ENCODE data around the gene CD40. TPM values are rescaled to one million over a fixed set of nuclear protein-coding genes. Genes with fewer than 3 reads are reported as not detected.
A peak's percentile ranks its signal among the peaks of the same experiment; 100 is the strongest.

CD40 gene
- polyA plus RNA-seq, 1 of the 3 experiments (the other 2 are of a cell fraction) = not detected

- no peaks in the 10 kb centered on the region for H3K79me2 ChIP-seq (ENCODE audit: insufficient read depth)
- H4K20me1 ChIP-seq (ENCODE audit: insufficient read depth) = no peaks in the 10 kb centered on the region
- no peak overlapping the region for H3K27ac ChIP-seq (ENCODE audit: low read depth in 2 of 2, low read length in 1 of 2)
- no peak overlapping the region for H3K9ac ChIP-seq
- no peaks in the 10 kb centered on the region for H3K9me3 ChIP-seq
- DNase-seq = no peak
- H3K36me3 ChIP-seq (replicated peaks in 1 of 2; ENCODE audit: control insufficient read depth in 1 of 2, insufficient read depth in 2 of 2, low read length in 1 of 2) = no peaks in the 10 kb centered on the region
- no peak overlapping the region for H3K4me2 ChIP-seq
- H3K27me3 ChIP-seq (ENCODE audit: insufficient read depth) = peaks cover 16% of the 10 kb centered on the region; the same call in 1 of the 2 replicates
- ChIA-PET CTCF (interaction anchor here (0.5 to 6.1 kb wide), 7 partner anchors 14 to 169 kb away, joined by 3 to 46 read pairs (median 3); no protein-coding TSS in a partner anchor), POLR2A (no interaction called here)
- peaks cover 0 to 48% of the 10 kb centered on the region in 2 experiments; a peak in 2 of 4 replicates for H3K4me1 ChIP-seq (ENCODE audit: control insufficient read depth in 1 of 2, insufficient read depth in 2 of 2, low read depth in 1 of 2, low read length in 1 of 2)
- H2AFZ ChIP-seq (ENCODE audit: low read depth) = no peak overlapping the region
- H3K9me2 ChIP-seq = no peaks in the 10 kb centered on the region
- WGBS (ENCODE audit: low lambda C conversion rate) = 48% methylated on average over 8 of the region's 8 CpGs
- TF ChIP-seq NFIC (IDR thresholded peaks at IDR 0.05; ENCODE audit: borderline replicate concordance) = no peak
- TF ChIP-seq RCOR1 (IDR thresholded peaks at IDR 0.05; ENCODE audit: low read length) = no peak
- TF ChIP-seq ELF1 (IDR thresholded peaks at IDR 0.05) = no peak
- no peak for TF ChIP-seq TAF1 (IDR thresholded peaks at IDR 0.05; ENCODE audit: borderline replicate concordance, low read depth, low read length)
- TF ChIP-seq RAD21 (IDR thresholded peaks at IDR 0.05; ENCODE audit: low read length) = no peak
- no peak for TF ChIP-seq CTCF (IDR thresholded peaks at IDR 0.05)
- TF ChIP-seq NRF1 (IDR thresholded peaks at IDR 0.05; ENCODE audit: low read depth, low read length) = no peak
- TF ChIP-seq SIN3A (IDR thresholded peaks at IDR 0.05; ENCODE audit: borderline replicate concordance, low read depth, low read length) = no peak
- no peak for TF ChIP-seq MEF2A (IDR thresholded peaks at IDR 0.05; ENCODE audit: borderline replicate concordance, low read depth)
- TF ChIP-seq FOXM1 (IDR thresholded peaks at IDR 0.05; ENCODE audit: low read depth) = no peak
- TF ChIP-seq POLR2AphosphoS5 (IDR thresholded peaks at IDR 0.05; ENCODE audit: low read depth, low read length) = no peak
- TF ChIP-seq MXI1 (IDR thresholded peaks at IDR 0.05; ENCODE audit: low read depth, low read length) = no peak
- no peak overlapping the region for H3K4me3 ChIP-seq (ENCODE audit: low read depth in 2 of 2, low read length in 1 of 2)
- H3F3A ChIP-seq (replicated peaks; ENCODE audit: insufficient read depth) = no peaks in the 10 kb centered on the region
Observed at GRCh38 chr20:46156065-46156464, 38.0 kb downstream of the CD40 start.

- Histone ChIP-seq H3K27me3 (ENCODE audit: insufficient read depth) (peaks cover 16% of the 10 kb centered on the region; the same call in 1 of the 2 replicates), H3K9me2 (no peaks in the 10 kb centered on the region), H3K4me2 (no peak overlapping the region), H3K4me1 (ENCODE audit: control insufficient read depth in 1 of 2, insufficient read depth in 2 of 2, low read depth in 1 of 2, low read length in 1 of 2) (peaks cover 0 to 41% of the 10 kb centered on the region in 2 experiments; a peak in 2 of 4 replicates), H3K36me3 (replicated peaks in 1 of 2; ENCODE audit: control insufficient read depth in 1 of 2, insufficient read depth in 2 of 2, low read length in 1 of 2) (no peaks in the 10 kb centered on the region), H3K9ac (no peak overlapping the region), H4K20me1 (ENCODE audit: insufficient read depth) (no peaks in the 10 kb centered on the region), H3K27ac (ENCODE audit: low read depth in 2 of 2, low read length in 1 of 2) (peak overlapping the region in 1 of 2 experiments; percentile 43; a peak in 2 of 4 replicates), H3F3A (replicated peaks; ENCODE audit: insufficient read depth) (no peaks in the 10 kb centered on the region), H3K79me2 (ENCODE audit: insufficient read depth) (no peaks in the 10 kb centered on the region), H3K4me3 (ENCODE audit: low read depth in 2 of 2, low read length in 1 of 2) (no peak overlapping the region), H3K9me3 (no peaks in the 10 kb centered on the region), H2AFZ (ENCODE audit: low read depth) (no peak overlapping the region)
- DNase-seq = no peak
- POLR2A ChIA-PET = interaction anchor here (0.9 to 1.0 kb wide), 2 partner anchors 18 to 27 kb away, joined by 3 read pairs; no protein-coding TSS in a partner anchor
- 32% methylated on average over 5 of the region's 6 CpGs for WGBS (ENCODE audit: low lambda C conversion rate)
- CTCF ChIA-PET = interaction anchor here (1.1 to 6.1 kb wide), 9 partner anchors 9 to 192 kb away, joined by 3 to 46 read pairs (median 4); no protein-coding TSS in a partner anchor
- TF ChIP-seq SIN3A (IDR thresholded peaks at IDR 0.05; ENCODE audit: borderline replicate concordance, low read depth, low read length) (no peak), USF2 (IDR thresholded peaks at IDR 0.05; ENCODE audit: borderline replicate concordance, low read depth, low read length) (no peak), REST (IDR thresholded peaks at IDR 0.05; ENCODE audit: low read depth, low read length) (no peak), IRF3 (IDR thresholded peaks at IDR 0.05; ENCODE audit: low read depth, low read length) (no peak), SMC3 (IDR thresholded peaks at IDR 0.05; ENCODE audit: low read depth, low read length) (no peak), RFX5 (IDR thresholded peaks at IDR 0.05; ENCODE audit: low read length) (no peak), MEF2A (IDR thresholded peaks at IDR 0.05; ENCODE audit: borderline replicate concordance, low read depth) (no peak), GABPA (IDR thresholded peaks at IDR 0.05; ENCODE audit: low read depth) (no peak), POLR2AphosphoS5 (IDR thresholded peaks at IDR 0.05; ENCODE audit: low read depth, low read length) (no peak), JUND (IDR thresholded peaks at IDR 0.05) (no peak), MXI1 (IDR thresholded peaks at IDR 0.05; ENCODE audit: low read depth, low read length) (no peak), EP300 (IDR thresholded peaks at IDR 0.05; ENCODE audit: borderline replicate concordance in 1 of 2, low read depth in 1 of 2, low read length in 1 of 2) (no peak)
Observed at GRCh38 chr20:46157076-46157592, 39.0 kb downstream of the CD40 start.
